B cell (primary cell): ENCODE measurements around the gene CRIM1. TPM values are rescaled to one million over a fixed set of nuclear protein-coding genes. Genes with fewer than 3 reads are reported as not detected.

Source experiments
- ATAC-seq: fragments of 200-7000 bp; cut with Tn5 transposase; one replicate; pipeline ENCODE4 v1.10.0; 2021; ENCODE audit warnings: low read depth, mild to moderate bottlenecking, moderate number of reproducible peaks, moderate library complexity
- CTCF ChIA-PET: fragments of 350-600 bp; sonication (Branson Sonifier 250); formaldehyde crosslinking; loops from one replicate; lab custom pipeline; 2021; ENCODE audit warnings: antibody characterized with exemption, inconsistent platforms; lab: Charles Lee
- POLR2A ChIA-PET: fragments of 350-600 bp; sonication (Branson Sonifier 250); formaldehyde crosslinking; loops from one replicate; lab custom pipeline; 2021; ENCODE audit warnings: antibody characterized with exemption; lab: Charles Lee
- DNase-seq: peaks from one replicate; pipeline ENCODE4 v3.0.0; 2013
- H2AFZ ChIP-seq: 2 replicates; pipeline ENCODE4 v1.6.1; 2012; ENCODE audit warnings: mild to moderate bottlenecking, low read depth, low read length; ENCODE audit not compliant: insufficient read depth, poor library complexity, severe bottlenecking
- H3K27ac ChIP-seq, 2 donors: 1 replicate in 1 of 2; 2 replicates in 1 of 2; pipeline ENCODE4 v1.5.1; 2012 to 2013; ENCODE audit warnings: low read length in 2 of 2, mild to moderate bottlenecking in 2 of 2, moderate library complexity in 1 of 2
- H3K27me3 ChIP-seq, 4 experiments: fragments of 200-600 bp in 1 of 4; sonication (generic) in 1 of 4; replicated peaks in 1 of 4; 1 replicate in 2 of 4; 2 replicates in 2 of 4; pipeline versions ENCODE4 v1.6.1 to v1.7.0; 2013 to 2016; ENCODE audit warnings: low read length in 3 of 4, mild to moderate bottlenecking in 2 of 4, mixed read lengths in 1 of 4, moderate library complexity in 1 of 4; ENCODE audit not compliant: insufficient read depth in 4 of 4, control insufficient read depth in 3 of 4; ENCODE audit errors: control extremely low read depth in 1 of 4
- H3K36me3 ChIP-seq, 2 experiments: replicated peaks in 1 of 2; 1 replicate in 1 of 2; 2 replicates in 1 of 2; pipeline versions ENCODE4 v1.6.1 to v1.7.1; 2013; ENCODE audit warnings: low read length in 1 of 2; ENCODE audit not compliant: insufficient read depth in 2 of 2, control insufficient read depth in 1 of 2; ENCODE audit errors: control extremely low read depth in 1 of 2, extremely low read depth in 1 of 2
- H3K4me1 ChIP-seq, 2 donors: fragments of 200-600 bp in 1 of 2; sonication (generic) in 1 of 2; 1 replicate in 1 of 2; 2 replicates in 1 of 2; pipeline versions ENCODE4 v1.5.1 to v1.6.1; 2013 to 2017; ENCODE audit warnings: low read length in 2 of 2; ENCODE audit not compliant: control insufficient read depth in 2 of 2, insufficient read depth in 2 of 2
- H3K4me2 ChIP-seq: replicated peaks from 2 replicates; pipeline ENCODE3; 2012; ENCODE audit warnings: mild to moderate bottlenecking, low read depth, low read length; ENCODE audit not compliant: poor library complexity, severe bottlenecking
- H3K4me3 ChIP-seq, 5 experiments: fragments of 200-600 bp in 1 of 5; sonication (generic) in 1 of 5; 1 replicate in 3 of 5; 2 replicates in 2 of 5; pipeline versions ENCODE4 v1.5.1 to v1.7.0; 2011 to 2016; ENCODE audit warnings: low read length in 4 of 5, mild to moderate bottlenecking in 4 of 5, low read depth in 2 of 5, control low read depth in 1 of 5, moderate library complexity in 1 of 5; ENCODE audit not compliant: insufficient read depth in 1 of 5; ENCODE audit errors: control extremely low read depth in 1 of 5, extremely low read depth in 1 of 5
- H3K79me2 ChIP-seq: fragments of 200-600 bp; sonication (generic); one replicate; pipeline ENCODE4 v1.6.0; 2016; ENCODE audit warnings: low read length; ENCODE audit not compliant: control insufficient read depth, insufficient read depth
- H3K9ac ChIP-seq: fragments of 200-600 bp; sonication (generic); 2 replicates; pipeline ENCODE4 v1.6.1; 2017; ENCODE audit warnings: mild to moderate bottlenecking, low read length, moderate library complexity
- H3K9me3 ChIP-seq, 3 donors: one replicate each; pipeline versions ENCODE4 v1.6.1 to v1.7.1; 2013; ENCODE audit warnings: low read length in 2 of 3; ENCODE audit not compliant: control insufficient read depth in 2 of 3, insufficient read depth in 1 of 3; ENCODE audit errors: control extremely low read depth in 1 of 3
- H4K20me1 ChIP-seq: 2 replicates; pipeline ENCODE4 v1.6.0; 2012; ENCODE audit warnings: mild to moderate bottlenecking, low read length; ENCODE audit not compliant: insufficient read depth, control insufficient read depth, poor library complexity, severe bottlenecking
- H3K27ac Mint-ChIP-seq: one replicate; pipeline ENCODE4 v1.8.0; 2021; ENCODE audit warnings: mixed read lengths
- H3K27me3 Mint-ChIP-seq: one replicate; pipeline ENCODE4 v1.8.0; 2021; ENCODE audit warnings: mixed read lengths
- H3K4me1 Mint-ChIP-seq: one replicate; pipeline ENCODE4 v1.8.0; 2021; ENCODE audit warnings: mixed read lengths
- H3K4me3 Mint-ChIP-seq: one replicate; pipeline ENCODE4 v1.8.0; 2021; ENCODE audit warnings: mixed read lengths
- H3K9me3 Mint-ChIP-seq: one replicate; pipeline ENCODE4 v1.8.0; 2022; ENCODE audit warnings: mixed read lengths; ENCODE audit not compliant: insufficient read depth
- CTCF ChIP-seq: fragments of 200-600 bp; IDR thresholded peaks from one replicate; pipeline ENCODE4 v1.8.0; 2022; ENCODE audit warnings: antibody characterized with exemption, mild to moderate bottlenecking
- EZH2 ChIP-seq: IDR thresholded peaks from 2 replicates; pipeline ENCODE4 v1.6.1; 2012; ENCODE audit warnings: borderline replicate concordance, low read depth, mild to moderate bottlenecking, moderate library complexity, low read length; ENCODE audit not compliant: insufficient read depth, poor library complexity, severe bottlenecking
- WGBS: methylation state at CpG from one replicate; pipeline ENCODE4 v1.1.5; 2013; ENCODE audit warnings: missing lambda C conversion rate; ENCODE audit not compliant: insufficient coverage; 5-methylcytosine and 5-hydroxymethylcytosine counted together
- intact Hi-C: fragments of 100-400 bp; cut with micrococcal nuclease; formaldehyde crosslinking; loops from one replicate; pipeline ENCODE4 v1.10.0; 2022
- polyA plus RNA-seq: library from polyadenylated mRNA; depleted of rRNA; stranded (reverse); fragments of >200 nt; gene quantifications from 2 replicates; pipeline ENCODE4 v1.2.3, GENCODE V29; 2012
- total RNA-seq, 2 donors: library from RNA; stranded (reverse); fragments of 120-200 nt in 1 of 2; gene quantifications; 1 replicate in 1 of 2; 2 replicates in 1 of 2; pipeline versions ENCODE4 v1.2.3 to v1.2.4, GENCODE V29; 2013 to 2022

The CRIM1 gene
- total and polyA plus RNA-seq, 2 donors (not counting 1 experiment from before 2014, with no cell fraction given), result 1.3 to 5.0 TPM

- Histone ChIP-seq H3K9ac (no peak overlapping the region), H3K4me2 (no peak overlapping the region), H2AFZ (no peak overlapping the region), H3K9me3 (no peaks in the 10 kb centered on the region), H3K4me1 (no peaks in the 10 kb centered on the region), H4K20me1 (no peaks in the 10 kb centered on the region), H3K79me2 (peaks cover 4% of the 10 kb centered on the region), H3K27me3 (no peaks in the 10 kb centered on the region), H3K27ac (no peak overlapping the region), H3K4me3 (no peak overlapping the region), H3K36me3 (peaks cover 5 to 26% of the 10 kb centered on the region in 2 experiments)
- ATAC-seq (no peak), DNase-seq (no peak)
- intact Hi-C loops, result no loop called here
- no peak overlapping the region for H3K27ac Mint-ChIP-seq
- 97% methylated on average over 3 of the region's 8 CpGs for WGBS
- CTCF ChIA-PET, result no interaction called here
- no peaks in the 10 kb centered on the region for H3K9me3 Mint-ChIP-seq
- H3K27me3 Mint-ChIP-seq, result no peaks in the 10 kb centered on the region
- no peak for TF ChIP-seq EZH2
- no peak for TF ChIP-seq CTCF
- POLR2A ChIA-PET, result no interaction called here
- no peak overlapping the region for H3K4me3 Mint-ChIP-seq
- H3K4me1 Mint-ChIP-seq, result no peaks in the 10 kb centered on the region
Measured at GRCh38 chr2:36561237-36561944, 205.8 kb downstream of the CRIM1 start.

- Histone ChIP-seq H3K9ac (no peak overlapping the region), H3K4me2 (no peak overlapping the region)
Measured at GRCh38 chr2:36562240-36562639, 206.7 kb downstream of the CRIM1 start.

More at GRCh38 chr2:36562240-36562639, 206.7 kb downstream of the CRIM1 start:
- H3K9me3 Mint-ChIP-seq, result no peaks in the 10 kb centered on the region
- H4K20me1 ChIP-seq, result no peaks in the 10 kb centered on the region
- ATAC-seq (no peak), DNase-seq (no peak)
- peaks cover 6 to 25% of the 10 kb centered on the region in 2 experiments for H3K36me3 ChIP-seq
- H3K4me3 Mint-ChIP-seq, result no peak overlapping the region
- no peaks in the 10 kb centered on the region for H3K9me3 ChIP-seq
- H2AFZ ChIP-seq, result no peak overlapping the region
- intact Hi-C loops, result no loop called here
- no peak overlapping the region for H3K4me3 ChIP-seq
- POLR2A ChIA-PET, result no interaction called here
- H3K79me2 ChIP-seq, result peaks cover 4% of the 10 kb centered on the region
- H3K27ac Mint-ChIP-seq, result no peak overlapping the region
- no peaks in the 10 kb centered on the region for H3K27me3 Mint-ChIP-seq
- no peaks in the 10 kb centered on the region for H3K27me3 ChIP-seq
- WGBS, result no CpG with 5 or more reads among the region's 1 CpG
- CTCF ChIA-PET, result interaction anchor here (0.6 kb wide), 1 partner anchor 10 kb away, joined by 3 read pairs; no protein-coding TSS in a partner anchor
- H3K27ac ChIP-seq, result no peak overlapping the region
- TF ChIP-seq EZH2 (no peak), CTCF (no peak)
- no peaks in the 10 kb centered on the region for H3K4me1 Mint-ChIP-seq
- H3K4me1 ChIP-seq, result no peaks in the 10 kb centered on the region
